Measurements from ENCODE around the gene ZNF501.

Gene ZNF501

GRCh38 chr3:44729384-44729910 lies at the start of gene ZNF501:
TSS of gene ZNF501 (plus strand) at chr3:44729635. CDS start at chr3:44734422, 4,787 bp downstream.
- DNase-seq (ENCODE audit: low read depth), result peak; percentile 95

DNA sequence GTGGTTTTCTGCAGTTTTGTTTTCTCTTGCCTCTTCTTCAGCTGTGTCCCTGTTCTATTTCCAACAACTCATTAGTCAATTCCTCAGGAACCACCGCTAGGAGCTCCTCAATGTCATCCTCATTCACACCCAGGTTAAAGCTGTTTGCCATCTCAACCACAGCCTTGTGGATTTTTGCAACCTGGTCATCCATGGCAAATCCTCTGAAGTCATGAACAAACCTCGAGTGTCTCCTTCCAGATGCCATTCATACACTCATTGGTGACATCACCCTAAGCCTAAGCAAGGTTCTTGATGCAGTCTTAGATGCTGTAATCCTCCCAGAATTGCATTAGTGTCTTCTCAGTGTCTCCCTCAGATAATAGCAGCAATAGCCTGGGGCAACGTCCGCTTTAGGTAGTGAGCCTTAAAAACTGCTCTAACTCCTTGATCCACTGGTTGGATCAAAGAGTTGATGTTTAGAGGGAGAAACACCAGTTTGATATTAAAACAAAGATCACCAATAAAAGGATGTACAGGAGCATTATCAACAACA lies 48.4 kb upstream of the ZNF501 start:
- no peak for DNase-seq (ENCODE audit: low read depth)

DNA sequence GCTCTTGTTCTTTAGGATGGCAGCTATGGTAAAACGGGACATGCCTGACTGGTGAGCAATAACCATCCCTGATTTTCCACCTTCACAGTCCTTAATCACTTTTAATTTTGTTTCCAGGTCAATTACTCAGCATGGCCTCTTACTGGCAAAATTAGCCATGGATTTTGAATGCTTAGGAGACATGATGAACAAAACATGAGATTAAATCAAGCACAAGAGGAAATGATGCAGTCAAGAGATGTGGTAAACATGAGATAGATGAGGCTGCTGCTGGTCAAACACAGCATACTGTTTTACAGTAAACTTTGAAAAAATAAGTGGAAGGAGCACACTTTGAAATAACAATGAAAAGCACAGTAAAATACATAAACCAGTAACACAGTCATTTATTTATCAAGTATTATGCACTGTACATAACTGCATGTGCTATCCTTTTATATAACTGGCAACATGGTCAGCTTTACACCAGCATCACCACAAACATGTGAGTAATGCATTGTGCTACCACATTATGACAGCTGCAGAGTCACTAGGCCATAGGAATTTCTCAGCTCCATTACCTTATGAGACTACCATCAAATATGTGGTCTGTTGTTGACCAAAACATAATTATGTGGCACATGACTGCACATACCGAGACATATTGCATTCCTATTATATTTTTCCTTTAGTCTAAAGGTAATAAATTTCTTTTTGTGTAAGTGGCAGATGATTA lies 47.1 kb upstream of the ZNF501 start:
- DNase-seq (ENCODE audit: low read depth), result peak; percentile 73

DNA sequence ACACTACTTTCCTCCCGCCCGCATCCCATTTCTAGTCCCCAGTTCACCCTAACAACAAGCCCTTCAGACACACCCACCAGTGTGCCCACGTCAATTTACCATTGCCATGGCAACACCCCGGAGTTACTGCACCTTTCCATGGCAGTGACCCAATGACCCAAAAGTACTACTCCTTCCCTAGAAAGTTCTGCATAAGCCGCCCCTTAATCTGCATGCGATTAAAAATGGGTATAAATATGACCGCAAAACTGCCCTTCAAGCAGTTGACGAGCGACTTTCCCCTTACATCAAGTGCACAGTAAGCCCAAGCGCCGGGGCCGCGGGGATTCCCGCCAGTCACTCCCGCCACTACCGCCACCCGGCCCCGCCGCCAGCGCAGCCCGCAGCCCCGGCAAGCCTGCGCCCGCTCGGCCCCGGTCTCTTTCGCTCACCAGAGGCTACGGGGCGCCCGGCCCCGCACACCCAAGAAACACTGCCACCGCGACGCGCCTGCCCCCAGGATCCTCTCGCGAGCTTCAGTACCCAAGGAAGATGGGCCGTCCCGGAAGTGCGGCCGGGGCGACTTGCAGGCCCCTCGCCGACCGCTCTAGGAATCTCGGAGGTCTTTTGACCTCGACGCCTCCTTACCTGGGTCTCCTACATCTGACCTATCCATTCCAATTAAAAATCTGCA lies 44.2 kb upstream of the ZNF501 start:
- DNase-seq (ENCODE audit: low read depth), result peak; percentile 89

DNA sequence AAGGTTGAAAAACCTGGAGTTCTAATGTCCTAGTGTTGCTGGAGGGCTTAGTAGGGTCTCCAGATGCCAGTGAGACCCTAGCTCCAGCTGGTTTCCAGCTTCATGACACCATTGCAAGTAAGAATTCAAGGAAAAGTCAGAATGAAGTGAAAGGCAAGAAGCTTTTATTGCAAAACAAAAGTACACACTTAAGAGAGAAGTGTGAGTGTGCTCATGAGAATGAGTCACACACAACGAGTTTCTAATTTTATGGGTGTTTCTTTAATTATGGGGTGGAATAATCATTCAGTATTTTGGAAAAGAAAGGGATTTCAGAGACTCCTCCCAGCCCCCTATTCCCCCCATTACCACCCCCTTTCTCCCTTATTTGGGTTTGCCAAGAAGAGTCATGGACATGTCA lies 41.5 kb upstream of the ZNF501 start:
- no peak for DNase-seq (ENCODE audit: low read depth)

GRCh38 chr3:44712455-44713075 lies 16.9 kb upstream of the ZNF501 start, which contains the start of gene ZNF502:
TSS of gene ZNF502 (plus strand) at chr3:44712660. CDS start at chr3:44720262, 7,602 bp downstream.
- peak; percentile 91 for DNase-seq (ENCODE audit: low read depth)

DNA sequence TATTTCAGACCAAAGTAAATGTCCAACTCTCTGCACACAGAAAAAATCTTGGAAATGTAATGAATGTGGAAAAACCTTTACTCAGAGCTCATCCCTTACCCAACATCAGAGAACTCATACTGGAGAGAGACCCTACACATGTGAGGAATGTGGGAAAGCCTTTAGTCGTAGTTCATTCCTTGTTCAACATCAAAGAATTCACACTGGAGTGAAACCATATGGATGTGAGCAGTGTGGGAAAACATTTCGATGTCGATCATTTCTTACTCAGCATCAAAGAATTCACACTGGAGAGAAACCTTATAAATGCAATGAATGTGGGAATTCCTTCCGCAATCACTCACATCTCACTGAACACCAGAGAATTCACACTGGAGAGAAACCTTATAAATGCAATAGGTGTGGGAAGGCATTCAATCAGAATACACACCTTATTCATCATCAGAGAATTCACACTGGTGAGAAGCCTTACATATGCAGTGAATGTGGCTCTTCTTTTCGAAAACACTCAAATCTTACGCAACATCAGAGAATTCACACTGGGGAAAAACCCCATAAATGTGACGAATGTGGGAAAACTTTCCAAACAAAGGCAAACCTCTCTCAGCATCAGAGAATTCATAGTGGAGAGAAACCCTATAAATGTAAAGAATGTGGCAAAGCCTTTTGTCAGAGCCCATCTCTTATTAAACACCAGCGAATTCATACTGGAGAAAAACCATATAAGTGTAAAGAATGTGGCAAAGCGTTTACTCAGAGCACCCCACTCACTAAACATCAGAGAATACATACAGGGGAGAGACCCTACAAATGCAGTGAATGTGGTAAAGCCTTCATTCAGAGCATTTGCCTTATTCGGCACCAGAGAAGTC lies 8.0 kb upstream of the ZNF501 start:
- peak; percentile 49 for DNase-seq (ENCODE audit: low read depth)

DNA sequence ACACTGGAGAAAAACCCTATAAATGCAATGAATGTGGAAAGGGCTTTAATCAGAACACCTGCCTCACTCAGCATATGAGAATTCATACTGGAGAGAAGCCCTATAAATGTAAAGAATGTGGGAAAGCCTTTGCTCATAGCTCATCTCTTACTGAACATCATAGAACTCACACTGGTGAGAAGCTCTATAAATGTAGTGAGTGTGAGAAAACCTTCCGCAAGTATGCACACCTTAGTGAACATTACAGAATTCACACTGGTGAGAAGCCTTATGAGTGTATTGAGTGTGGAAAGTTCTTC lies 7.4 kb upstream of the ZNF501 start:
- DNase-seq (ENCODE audit: low read depth), result no peak

DNA sequence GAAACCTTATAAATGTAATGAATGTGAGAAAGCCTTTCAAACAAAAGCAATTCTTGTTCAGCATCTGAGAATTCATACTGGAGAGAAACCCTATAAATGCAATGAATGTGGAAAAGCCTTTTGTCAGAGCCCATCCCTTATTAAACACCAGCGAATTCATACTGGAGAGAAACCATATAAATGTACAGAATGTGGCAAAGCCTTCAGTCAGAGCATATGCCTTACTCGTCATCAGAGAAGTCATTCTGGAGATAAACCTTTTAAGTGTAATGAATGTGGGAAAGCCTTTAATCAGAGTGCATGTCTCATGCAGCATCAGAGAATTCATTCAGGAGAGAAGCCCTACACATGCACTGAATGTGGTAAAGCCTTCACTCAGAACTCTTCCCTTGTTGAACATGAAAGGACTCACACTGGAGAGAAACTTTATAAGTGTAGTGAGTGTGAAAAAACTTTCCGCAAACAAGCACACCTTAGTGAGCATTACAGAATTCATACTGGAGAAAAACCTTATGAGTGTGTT lies 5.3 kb downstream of the ZNF501 start:
- no peak for DNase-seq (ENCODE audit: low read depth)

DNA sequence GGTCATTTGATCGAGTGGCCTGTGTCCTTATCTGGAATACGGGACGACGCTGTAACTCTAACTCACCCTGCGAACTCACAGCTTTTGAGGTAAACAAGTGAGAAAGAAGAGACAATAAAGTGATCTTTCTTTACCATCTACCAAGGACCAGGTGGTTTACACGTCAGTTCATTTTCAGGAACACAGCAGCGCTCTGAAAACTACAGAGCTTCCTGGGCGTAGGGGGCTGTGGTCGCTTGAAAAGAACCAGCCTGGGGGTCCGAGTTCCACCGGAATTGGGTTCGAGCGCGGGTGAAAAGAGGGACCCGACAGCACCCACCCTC lies 31.6 kb downstream of the ZNF501 start:
- DNase-seq (ENCODE audit: low read depth), result peak; percentile 1

GRCh38 chr3:44761424-44762169 lies 32.2 kb downstream of the ZNF501 start, which contains the start of the genes KIAA1143 and KIF15:
TSS of gene KIAA1143 (minus strand) at chr3:44761619. CDS start at chr3:44761602, 17 bp downstream.
TSS of gene KIF15 (plus strand) at chr3:44761794. CDS start at chr3:44761866, 72 bp downstream.
- peak; percentile 91 for DNase-seq (ENCODE audit: low read depth)

DNA sequence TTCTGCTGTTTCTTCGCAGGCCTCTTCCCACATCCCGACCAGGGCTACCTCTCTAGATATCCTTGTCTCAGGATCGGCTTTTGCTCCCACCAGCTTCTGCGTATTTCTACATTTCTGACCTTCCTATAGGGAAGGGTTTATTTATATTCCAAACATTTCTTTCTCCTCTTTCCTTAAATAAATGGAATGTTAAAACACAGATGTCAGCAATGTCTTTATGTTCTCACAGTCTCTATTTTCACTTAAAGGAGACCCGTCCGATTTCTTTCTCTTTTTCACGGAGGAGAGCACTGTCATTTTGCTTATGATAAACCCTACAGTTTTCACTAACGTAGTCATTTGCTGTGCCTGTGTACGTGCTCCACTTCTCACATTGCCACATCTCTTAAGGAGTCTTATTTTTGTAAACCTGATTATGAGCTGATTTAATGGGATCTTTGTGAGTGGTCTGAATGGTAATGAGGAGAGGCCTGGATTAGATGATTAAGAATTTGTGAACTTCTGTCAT lies 32.8 kb downstream of the ZNF501 start:
- peak; percentile 17 for DNase-seq (ENCODE audit: low read depth)

DNA sequence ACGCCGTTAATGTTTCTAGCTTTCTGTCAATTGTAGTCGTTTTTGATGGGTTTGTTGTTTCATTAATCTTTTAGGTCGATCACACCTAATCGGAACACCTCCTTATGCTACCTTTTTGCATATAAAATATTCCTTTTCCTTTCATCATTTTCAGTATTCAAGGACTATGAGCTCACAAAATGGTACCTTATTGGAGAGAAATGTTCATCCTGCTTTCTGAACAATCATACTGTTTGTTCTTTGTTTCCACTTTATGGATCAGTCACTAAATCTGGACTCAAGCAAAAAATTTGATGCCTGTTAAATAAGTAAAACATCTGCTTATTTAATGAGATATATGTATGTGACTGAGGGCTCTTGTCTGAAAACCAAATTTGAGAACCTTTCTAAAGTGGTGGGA lies 33.3 kb downstream of the ZNF501 start:
- DNase-seq (ENCODE audit: low read depth), result no peak

DNA sequence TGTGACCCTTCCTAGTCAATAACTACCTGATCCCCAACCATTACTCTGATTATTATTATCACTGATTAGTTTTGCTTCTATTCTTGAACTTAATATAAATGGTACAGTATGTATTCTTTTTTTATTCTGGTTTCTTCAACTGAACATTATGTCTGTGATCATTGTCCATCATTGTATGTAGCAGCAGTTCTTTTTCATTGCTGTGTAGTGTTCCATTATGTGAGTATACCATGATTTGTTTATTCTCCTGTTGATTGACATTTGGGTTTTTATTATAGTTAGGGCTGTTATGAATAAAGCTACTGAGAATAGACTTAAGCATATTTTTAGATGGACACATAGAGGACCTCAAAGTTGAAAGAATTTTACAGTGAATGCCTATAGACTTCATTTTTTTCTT lies 34.8 kb downstream of the ZNF501 start:
- no peak for DNase-seq (ENCODE audit: low read depth)

DNA sequence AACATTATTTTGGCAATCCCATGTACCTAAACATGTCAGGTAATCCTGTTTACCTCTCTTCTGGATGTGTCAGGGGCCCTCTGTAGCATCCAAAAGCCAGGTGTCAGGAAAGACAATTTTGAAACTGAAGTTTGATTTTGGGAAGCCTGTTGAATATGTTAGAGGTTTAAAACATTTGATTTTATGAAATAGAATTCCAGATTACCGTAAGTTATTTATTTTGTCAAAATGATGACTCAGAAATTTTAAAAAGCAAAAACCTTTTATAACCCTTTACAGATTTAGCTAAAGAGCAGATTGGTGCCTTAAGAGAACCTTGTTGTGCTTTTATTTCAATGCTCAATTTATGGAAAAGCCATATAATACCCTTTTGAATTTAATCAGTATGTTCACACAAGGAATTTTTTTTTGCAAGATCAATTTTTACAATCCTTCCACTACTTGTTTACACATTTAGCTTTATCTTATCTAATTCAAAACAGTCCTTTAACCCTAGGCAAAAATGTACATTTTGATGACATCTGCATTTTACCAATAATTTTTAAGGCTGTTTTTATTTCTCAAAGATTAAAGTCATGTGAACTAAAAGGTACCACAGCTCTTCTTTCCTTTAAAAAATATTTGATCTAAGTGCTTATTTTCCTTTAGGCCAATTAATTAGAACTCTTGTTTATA lies 42.1 kb downstream of the ZNF501 start:
- no peak for DNase-seq (ENCODE audit: low read depth)

GRCh38 chr3:44772099-44772442 lies 42.6 kb downstream of the ZNF501 start:
- DNase-seq (ENCODE audit: low read depth), result no peak

GRCh38 chr3:44782891-44783290 lies 53.5 kb downstream of the ZNF501 start:
- no peak for DNase-seq (ENCODE audit: low read depth)

Data from amniotic epithelial cell (primary cell).